Stimulated activated CD4-positive, alpha-beta T cell treated with anti-CD3 and anti-CD28 coated beads, Interleukin-12 subunit alpha, Interleukin-12 subunit beta, amount 100 ng/mL, for 24 hours (primary cell): ENCODE measurements around the gene MUC6.

Experiments used
- DNase-seq, 2 experiments: peaks; one replicate each; pipeline ENCODE4 v3.0.0-alpha.2; 2020; ENCODE audit warnings: low read depth in 2 of 2

The MUC6 gene

DNA sequence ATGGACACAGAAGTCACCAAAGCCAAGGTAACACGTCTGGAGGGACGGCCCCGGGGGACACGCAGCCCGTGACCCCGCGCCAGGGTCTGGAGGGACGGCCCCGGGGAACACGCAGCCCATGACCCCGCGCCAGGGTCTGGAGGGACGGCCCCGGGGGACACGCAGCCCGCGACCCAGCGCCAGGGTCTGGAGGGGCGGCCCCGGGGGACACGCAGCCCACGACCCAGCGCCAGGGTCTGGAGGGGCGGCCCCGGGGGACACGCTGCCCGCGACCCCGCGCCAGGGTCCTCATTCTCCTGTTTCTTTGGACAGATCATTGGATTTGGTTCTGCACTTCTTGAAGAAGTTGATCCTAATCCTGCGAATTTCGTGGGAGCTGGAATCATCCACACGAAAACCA, 27.1 kb downstream of the MUC6 start:
- no peak for DNase-seq

DNA sequence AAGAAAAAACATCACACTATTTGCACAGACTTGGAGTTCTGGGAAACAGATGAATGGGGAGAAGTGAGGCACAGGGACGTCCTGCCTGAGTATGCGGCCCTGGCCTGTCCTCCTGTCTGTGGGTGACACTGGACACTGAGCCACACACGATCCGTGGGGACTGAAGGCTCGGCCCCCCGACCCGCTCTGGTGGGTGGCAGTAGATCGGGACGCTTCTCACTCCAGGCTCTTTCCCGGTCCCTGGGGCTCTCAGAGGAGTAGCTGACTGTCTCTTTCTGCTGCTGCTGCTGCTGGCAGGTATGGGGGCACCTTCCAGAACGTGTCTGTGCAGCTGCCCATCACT, 27.7 kb downstream of the MUC6 start:
- DNase-seq: no peak

DNA sequence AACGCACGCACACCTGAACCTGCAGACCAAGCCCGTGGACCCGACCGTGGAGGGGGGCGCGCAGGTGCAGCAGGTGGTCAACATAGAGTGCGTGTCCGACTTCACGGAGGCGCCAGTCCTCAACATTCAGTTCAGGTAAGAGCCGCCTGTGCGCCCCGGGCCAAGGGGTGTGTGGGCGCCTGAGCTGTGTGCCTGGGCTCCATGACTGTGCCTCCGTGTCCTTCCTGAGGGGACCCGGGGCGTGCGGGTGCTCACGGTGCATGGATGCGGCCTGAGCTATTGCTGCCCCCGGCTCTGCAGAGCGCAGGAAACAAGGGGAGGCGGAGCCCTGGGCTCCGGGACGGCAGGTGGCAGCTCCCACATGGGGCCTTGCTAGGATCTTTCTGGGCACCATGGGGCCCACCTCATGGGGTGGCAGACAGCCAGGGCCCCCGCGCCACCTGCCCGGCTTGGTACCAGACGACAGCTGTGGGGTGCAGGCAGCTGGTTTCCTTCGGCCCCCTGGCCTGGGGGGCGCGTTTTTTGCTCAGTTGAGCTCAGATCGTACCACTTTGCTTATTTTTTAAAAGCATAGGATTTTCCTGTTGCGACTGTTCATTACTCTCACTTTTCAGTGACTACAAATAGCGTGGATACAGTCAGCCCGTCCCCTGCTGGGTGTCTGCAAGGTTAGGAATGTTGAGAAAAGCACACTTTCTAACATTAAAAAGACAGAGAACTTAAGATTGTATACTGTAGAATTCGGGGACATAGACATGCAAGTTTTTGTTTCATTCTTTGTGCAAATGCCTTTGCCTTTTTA, 28.3 kb downstream of the MUC6 start:
- DNase-seq: no peak

GRCh38 chr11:1007279-1007678, 29.2 kb downstream of the MUC6 start:
- no peak for DNase-seq

DNA sequence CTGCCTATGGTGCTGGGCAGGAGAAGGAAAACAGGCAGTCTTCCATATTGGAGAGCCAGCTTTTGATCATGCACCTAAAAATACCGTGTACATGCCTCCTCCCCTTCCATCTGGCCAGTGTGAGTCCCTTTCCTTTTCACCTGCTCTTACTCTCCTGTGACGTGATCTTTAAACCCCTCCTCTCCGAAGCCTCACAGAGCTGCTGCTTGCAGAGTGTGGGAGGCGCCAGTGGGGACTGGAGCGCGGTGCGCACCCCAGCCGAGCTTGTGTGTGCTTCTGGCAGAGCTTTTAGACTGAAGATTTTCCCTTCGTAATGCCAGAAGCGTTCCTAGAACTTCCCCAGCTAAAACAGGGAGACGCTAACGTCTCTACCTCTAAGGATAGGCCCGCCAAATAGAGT, 29.8 kb downstream of the MUC6 start:
- no peak for DNase-seq

DNA sequence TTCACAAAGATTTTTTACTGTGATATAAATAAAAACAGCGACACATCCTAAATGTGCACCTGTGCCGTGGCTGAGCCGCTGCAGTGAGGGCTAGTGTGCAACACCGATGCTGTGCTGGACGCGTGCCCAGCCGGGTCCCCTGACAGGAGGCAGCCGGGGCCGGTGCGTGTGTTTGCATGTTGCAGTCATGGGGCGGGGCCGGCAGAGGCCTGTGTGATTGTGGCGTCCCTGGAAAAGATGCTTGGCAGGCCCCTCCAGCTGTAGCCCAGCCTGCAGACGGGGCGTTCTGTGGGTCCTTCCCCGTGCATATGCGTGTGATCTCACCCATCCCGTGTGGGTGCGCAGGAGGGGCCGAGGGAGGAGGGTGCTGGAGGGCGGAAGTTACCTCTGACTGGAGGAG, 30.6 kb downstream of the MUC6 start:
- no peak for DNase-seq

DNA sequence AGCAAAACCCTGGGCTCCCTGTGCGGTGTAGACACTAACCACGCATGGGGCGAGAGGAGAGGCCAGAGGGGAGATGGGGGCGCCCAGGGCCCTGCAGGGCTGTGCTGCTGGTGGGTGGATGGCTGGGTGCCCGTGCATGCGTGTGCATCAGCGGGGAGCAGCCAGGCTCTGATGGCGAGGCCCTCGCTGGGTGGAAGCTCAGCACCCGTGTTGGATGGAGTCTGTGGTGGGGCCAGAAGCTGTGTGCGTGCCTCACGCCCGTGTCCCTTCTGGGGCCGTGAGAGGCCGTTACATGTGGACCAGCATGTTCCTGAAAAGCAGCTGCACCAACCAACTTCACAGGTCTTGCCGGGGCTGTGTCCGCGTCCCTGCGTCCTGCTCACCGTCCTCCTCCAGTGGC, 33.4 kb downstream of the MUC6 start:
- no peak for DNase-seq

DNA sequence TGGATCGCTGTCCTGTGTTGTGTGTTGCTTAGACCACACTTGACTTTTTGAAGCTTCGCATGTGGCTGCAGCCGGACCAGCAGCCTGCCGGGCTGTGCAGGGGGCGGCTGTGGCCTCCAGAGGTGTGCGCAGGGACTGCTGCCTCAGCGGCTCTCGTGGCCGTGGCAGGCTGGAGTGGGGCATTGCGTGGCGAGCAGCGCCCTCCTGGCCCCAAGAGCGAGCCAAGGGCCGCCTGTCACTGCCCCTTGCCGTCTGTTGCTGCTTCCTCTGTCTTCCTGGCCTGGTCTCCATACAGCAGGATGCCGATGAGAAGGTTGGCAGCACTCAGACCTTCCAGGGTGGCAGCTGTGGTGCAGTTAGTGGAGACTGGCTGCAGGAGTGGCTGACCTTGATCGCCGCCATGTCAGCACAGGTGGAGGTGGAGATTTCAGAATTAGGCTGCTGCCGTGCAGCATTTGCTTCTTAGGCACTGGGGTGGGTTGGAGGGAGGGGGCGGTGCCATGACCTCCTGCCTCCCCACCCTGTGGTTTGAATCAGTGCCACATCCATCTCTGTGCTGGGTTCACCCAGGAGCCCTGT, 34.0 kb downstream of the MUC6 start:
- no peak for DNase-seq

- no peak for DNase-seq
These were observed 34.7 kb downstream of the MUC6 start for GRCh38 chr11:1001617-1002405.

GRCh38 chr11:1000357-1001278, 35.9 kb downstream of the MUC6 start:
- DNase-seq: no peak

DNA sequence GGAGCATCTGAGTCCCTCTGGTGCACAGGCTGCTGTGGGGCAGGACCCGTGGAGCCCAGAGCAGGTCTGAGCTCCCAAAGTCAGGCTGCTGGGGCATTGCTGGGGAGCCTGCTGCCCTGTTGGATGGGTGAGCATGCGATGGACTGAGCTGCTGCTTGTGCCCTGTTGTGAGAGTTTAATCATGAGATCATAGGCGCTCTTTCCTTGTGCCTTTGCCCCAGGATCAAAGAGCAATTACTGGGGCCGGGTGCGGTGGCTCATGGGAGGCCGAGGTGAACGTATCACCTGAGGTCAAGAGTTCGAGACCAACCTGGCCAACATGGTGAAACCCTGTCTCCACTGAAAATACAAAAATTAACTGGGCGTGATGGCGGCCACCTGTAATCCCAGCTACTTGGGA, 37.5 kb downstream of the MUC6 start:
- no peak for DNase-seq

DNA sequence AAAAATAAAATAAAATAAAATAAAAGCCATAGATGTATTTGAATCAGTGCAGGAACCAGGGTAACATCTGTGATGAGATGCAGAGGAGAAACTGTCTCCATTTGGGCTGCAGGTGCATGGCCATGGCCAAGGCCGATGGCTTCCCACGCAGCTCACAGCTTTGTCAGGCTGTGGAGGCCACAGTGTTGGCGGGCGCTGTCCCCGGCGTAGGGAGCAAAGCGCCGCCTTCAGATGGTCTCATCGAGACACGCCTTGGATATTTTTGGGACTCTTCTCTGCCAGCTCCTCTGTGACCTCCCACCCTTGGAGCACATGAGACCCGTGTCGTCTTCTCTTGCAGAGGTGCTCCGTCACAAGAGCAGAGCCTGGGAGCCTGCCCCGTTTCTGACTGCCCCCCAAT, 38.6 kb downstream of the MUC6 start:
- DNase-seq: no peak

GRCh38 chr11:996681-997080, 39.8 kb downstream of the MUC6 start:
- no peak for DNase-seq

- no peak for DNase-seq
These were observed 40.6 kb downstream of the MUC6 start for GRCh38 chr11:995752-996420.

GRCh38 chr11:995044-995751, 41.3 kb downstream of the MUC6 start:
- DNase-seq: no peak

DNA sequence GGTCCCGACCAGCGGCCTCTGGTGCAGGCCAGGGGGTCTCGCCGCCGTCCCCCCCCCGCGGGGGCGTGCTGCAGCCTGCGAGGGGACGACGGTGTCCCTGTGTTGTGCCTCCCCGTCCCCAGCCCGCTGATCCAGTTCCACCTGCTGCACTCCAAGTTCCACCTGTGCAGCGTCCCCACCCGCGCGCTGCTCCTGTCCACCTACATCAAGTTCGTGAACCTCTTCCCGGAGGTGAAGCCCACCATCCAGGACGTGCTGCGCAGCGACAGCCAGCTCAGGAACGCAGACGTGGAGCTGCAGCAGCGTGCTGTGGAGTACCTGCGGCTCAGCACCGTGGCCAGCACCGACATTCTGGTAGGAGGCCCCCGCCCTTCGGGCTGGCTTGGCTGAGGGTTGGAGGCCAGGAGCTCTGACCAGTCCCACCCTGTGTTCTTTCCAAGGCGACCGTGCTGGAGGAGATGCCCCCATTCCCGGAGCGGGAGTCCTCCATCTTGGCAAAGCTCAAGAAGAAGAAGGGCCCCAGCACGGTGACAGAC, 42.8 kb downstream of the MUC6 start:
- no peak for DNase-seq

DNA sequence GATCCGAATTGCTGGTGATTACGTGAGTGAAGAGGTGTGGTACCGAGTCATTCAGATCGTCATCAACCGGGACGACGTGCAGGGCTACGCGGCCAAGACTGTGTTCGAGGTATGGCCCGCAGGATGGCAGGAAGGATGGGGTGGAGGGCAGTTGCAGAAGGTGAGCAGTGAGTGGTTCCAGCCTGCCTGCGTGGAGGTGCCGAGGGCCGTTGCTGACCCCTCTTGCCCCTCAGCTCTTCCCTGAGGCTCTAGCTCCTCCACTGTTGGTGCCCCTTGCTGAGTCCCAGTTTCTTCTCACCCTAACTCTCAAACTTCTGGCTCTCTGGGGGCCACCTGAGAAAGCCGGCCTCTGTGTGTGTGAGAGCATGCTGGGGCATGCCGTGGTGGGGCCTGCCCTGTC, 43.9 kb downstream of the MUC6 start:
- DNase-seq: no peak

- no peak for DNase-seq
These were observed 44.7 kb downstream of the MUC6 start for GRCh38 chr11:991711-992307.

DNA sequence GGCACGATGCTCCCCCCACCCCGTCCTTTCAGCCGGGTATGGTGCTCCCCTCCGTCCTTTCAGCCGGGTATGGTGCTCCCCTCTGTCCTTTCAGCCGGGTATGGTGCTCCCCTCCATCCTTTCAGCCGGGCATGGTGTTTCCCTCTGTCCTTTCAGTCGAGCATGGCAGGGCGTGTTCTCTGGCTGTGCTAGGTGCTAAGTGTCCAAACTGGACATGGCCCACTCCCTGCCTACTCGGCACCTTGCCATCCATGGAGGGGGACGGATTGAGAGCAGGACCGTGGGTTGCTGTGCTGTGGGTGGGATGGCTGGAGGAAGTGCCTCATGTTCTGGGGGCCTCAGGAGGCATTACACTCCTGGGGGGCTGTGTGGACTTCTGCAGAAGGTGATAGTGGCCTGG, 45.5 kb downstream of the MUC6 start:
- DNase-seq: no peak

DNA sequence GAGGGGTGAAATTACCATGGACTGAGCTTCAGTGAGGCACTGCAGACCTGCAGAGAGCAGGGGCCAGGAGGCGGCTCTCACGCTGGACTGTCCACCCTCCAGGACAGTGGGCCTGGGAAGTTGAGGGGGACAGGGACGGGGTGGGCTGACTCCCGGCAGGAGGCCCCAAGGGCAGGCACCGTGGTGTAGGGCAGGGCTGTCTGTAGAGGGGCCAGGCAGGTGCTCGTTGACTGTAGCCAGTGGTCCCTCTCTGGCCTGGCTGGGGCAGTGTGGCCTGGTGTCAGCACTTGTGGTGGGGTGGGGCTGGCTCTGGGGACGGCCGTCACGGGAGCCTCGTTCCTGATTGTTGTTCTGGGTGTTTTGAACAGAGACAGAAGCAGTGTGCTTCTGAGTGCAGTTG, 46.4 kb downstream of the MUC6 start:
- no peak for DNase-seq
